ENCODE data around the gene ZMIZ1.

Gene ZMIZ1

DNA sequence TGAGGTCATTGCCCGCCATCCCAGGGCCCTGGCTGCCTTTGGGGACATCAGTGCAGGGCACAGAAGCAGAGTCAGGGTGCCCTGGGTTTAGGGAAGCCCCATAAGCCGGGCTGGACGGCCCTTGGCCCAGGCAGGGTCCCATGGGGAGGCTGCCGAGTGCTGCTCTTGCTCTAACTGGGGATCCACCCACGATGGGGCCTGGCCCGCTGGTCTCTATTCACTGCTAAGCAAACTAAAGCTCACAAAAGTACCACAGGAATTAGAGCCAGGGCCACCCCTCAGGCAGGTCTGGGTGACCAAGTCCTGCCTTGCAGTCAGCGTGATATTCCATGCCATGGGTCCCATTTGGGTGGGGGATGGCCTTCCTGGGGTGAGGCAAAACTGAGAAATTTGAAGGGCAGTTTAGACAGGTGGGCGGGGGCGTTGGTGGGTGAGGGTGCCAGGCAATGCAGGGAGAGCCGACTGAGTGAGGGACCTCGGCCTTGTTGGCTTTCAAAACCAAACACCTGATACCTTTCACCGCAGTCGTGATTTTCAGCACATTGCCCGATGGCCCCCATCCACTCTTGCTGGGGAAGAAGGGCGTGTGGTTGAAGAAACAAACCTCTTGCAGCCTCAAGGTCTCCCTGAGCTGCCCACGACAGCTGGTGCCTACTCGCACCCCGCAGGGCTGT, 185.7 kb downstream of the ZMIZ1 start:
- no peak for DNase-seq

- no peak for DNase-seq
These were observed 186.3 kb downstream of the ZMIZ1 start for GRCh38 chr10:79255007-79255507.

DNA sequence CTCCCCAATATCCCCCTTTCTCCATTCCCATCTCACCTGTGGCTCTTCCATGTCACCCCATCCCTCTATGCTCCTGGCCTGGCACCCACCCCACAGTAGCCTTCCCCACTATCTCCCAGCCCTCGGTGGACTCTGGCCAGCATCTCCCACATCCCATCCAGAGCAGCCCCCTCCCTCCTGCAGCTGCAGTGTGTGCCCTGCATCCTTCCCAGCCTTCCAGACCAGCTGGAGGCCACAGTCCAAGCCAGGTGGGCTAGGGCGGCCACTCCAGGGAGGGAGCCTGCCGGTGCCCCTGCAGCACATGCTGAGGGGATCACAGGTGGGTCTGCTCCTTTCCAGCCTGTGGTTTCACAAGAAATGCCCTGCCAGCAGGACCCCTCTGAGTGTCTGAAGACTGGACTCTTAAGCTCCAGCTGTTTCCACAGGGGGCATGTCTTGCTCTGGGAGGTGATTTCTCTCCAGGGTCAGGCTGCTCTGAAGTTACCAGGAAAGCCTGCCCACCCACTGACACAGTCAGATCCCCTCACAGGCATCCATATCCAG, 187.6 kb downstream of the ZMIZ1 start:
- no peak for DNase-seq

DNA sequence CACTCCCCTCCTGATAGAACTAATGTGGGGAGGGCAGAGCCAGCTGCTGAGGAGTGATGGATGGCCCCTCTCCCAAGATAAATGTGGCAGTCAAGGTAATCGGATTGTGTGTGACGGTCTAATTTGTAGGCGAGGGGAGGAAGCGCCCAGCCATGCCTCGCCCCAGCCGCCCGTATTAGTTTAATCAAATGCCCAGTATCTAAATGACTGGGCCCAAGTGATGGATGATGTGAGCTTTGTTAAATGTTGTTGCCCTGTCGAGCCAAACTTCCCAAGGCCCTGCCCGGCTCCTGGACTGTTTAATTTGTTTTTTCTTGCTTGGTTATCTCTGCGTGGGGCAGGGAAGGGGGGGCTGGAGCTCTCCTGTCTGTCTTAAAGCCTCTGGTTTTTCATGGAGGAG, 190.1 kb downstream of the ZMIZ1 start:
- DNase-seq, result no peak

GRCh38 chr10:79259834-79260233, 191.1 kb downstream of the ZMIZ1 start:
- no peak for DNase-seq

DNA sequence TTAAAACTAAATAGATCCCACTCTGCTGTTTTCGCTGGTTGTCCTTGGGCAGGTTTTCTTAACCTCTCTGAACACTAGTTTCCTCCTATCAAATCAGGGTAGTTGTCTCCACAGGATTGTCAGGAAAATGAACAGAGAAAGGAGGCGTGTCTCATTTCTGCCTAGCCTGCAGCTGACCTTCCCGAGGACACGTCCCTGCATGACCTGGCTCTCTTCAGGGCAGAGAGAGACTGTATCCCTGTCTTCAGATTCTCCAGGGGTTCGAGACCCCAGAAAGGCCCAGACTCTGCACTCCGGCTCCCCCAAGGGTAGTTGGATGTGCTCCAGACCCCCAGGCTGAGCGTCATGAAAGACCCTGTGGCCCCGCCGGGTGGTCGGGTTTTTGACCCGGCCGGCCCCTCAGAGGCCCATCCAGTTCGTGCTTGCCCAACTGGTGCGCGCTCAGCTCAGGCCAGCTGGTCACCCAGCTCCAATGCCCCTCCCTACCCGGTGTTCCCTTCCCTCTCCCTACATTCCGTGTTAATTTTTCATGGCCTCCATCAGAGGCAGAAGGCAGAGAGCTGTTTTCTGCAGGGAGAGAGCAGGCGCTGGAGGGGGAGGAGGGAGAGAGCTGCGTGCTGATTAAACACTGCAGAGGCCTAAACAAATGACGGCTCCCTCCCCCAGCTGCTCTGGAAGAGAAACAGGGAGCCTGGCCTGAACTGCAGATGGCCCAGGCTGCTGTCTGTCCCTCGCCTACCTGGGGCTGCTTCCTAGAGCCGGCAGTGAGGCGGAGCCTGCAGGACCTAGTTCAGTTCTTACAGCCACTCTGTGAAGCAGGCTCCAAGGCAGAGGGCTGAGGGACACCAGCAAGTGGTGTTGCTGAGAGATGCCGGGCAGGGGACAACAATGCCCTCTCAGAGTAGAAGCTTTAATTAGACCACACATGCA, 192.3 kb downstream of the ZMIZ1 start:
- no peak for DNase-seq

GRCh38 chr10:79262131-79262530, 193.4 kb downstream of the ZMIZ1 start:
- DNase-seq, result no peak

- DNase-seq, result no peak
These were observed 194.4 kb downstream of the ZMIZ1 start for GRCh38 chr10:79262959-79263746.

DNA sequence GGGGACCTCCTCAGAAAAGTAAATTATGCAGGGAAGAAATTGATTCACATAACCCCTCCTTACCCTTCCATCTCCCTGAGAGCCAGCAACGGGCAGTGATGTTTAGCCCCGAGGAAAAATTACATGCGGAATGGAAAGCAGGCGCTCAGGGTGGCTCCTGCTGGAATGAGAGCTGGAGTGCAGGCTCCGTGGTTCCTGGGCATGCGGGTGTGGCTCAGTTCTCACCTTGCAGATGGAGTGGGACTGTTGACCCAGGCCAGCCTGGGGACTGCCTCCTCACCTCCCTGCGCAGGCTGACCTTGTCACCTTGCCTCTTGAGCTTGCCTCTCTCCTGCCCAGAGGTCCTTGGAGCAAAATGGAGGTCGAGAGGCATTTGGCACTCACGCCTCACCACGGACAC, 195.2 kb downstream of the ZMIZ1 start:
- DNase-seq, result no peak

GRCh38 chr10:79264942-79265341, 196.2 kb downstream of the ZMIZ1 start:
- no peak for DNase-seq

GRCh38 chr10:79266084-79266483, 197.3 kb downstream of the ZMIZ1 start:
- DNase-seq, result no peak

GRCh38 chr10:79266543-79267312, 198.0 kb downstream of the ZMIZ1 start:
- no peak for DNase-seq

- no peak for DNase-seq
These were observed 198.7 kb downstream of the ZMIZ1 start for GRCh38 chr10:79267499-79267898.

DNA sequence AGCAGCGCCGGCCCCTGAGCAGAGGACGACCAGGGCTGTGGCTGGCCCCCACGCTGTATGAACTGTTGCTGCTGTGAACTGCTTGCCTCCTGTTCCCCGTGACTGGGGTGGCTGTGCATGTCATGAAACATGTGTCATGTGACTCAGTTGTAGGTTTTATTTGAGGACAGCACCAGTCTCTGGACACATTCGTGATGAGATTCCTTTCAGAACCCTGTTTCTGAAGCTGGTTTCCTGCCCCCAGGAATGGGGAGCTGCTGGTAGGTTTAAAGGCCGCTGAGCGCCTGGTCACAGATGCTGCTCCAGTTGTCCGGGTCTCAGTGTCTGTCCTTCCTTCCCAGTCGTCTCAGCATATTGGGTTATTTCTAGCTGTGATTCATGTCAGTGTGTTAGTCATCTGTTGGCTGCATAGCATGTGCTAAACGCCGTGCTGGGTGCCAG, 199.4 kb downstream of the ZMIZ1 start:
- no peak for DNase-seq

GRCh38 chr10:79268742-79269141, 200.0 kb downstream of the ZMIZ1 start:
- no peak for DNase-seq

DNA sequence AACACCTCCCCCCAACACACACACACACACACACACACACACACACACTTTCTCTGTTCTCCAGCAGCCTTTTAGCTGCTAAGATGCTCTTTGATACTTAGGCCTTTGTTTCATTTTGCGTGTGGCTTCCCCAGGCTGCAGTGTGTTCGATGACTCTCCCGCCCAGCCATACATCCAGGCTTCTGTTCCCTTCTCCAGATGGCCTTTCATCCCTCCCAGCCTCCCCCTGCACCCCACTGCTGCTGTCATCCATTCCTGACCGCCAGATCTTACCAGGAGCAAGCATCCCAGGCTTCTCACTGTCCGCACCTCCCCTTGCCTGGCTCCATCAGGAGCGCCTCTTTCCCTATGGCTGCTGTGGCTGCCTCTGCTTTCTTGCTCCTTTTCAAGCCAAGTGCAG, 200.7 kb downstream of the ZMIZ1 start:
- DNase-seq, result no peak

GRCh38 chr10:79269969-79270368, 201.2 kb downstream of the ZMIZ1 start:
- no peak for DNase-seq

DNA sequence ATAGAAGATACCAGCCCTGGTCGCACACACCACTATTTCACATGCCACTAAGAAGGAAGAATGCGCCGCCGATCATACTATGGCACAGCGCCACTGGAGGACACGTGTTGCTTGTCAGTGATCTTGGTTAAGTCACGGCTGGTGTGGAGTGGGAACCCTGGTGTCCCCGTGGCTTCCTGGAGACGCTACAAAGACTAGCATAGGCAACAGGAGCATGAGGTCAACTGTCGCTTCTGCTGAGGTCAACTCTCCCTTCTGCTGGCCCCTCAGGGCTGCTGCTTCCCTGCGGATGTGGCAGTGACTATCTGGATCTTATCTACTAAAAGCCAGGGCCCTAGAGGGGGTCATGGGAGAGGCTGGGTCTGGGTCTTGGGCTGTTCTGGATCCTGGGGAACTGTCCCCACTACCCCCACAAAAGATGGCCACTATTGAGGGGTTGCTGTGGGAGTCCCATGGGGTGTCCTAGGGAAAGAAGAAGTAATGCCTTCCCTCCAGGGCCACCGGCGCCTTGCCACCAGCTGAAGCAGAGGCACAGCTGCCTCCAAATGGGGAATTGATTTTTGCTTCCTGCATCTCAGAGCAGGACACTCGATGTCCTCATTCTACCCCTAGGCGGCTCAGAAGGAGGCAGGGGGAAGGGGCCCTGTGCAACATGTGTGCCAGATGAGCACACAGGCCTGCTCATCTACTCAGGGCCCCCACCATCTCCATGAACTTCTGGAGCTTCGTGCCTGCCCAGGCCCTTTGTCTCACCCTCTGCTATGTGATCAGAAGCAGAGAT, 201.9 kb downstream of the ZMIZ1 start:
- no peak for DNase-seq

- no peak for DNase-seq
These were observed 203.6 kb downstream of the ZMIZ1 start for GRCh38 chr10:79272353-79272752.

- DNase-seq, result no peak
These were observed 204.8 kb downstream of the ZMIZ1 start for GRCh38 chr10:79273604-79274003.

Measured in NCI-H187 (cell line).